NT2/D1 (cell line): ENCODE measurements around the gene SLC25A13.
"Not testable (repeated sequence)": the region's sequence is repeated elsewhere in the genome, so short reads cannot be mapped to it uniquely, and the experiment has no call there.

Experiments used
- DNase-seq: peaks from one replicate; pipeline ENCODE4 v3.0.0-alpha.2; 2011; ENCODE audit warnings: low read depth, low spot score
- H3K27me3 ChIP-seq: 2 replicates; pipeline ENCODE4 v1.6.0; 2011; ENCODE audit warnings: mild to moderate bottlenecking; ENCODE audit not compliant: insufficient read length, insufficient read depth
- H3K36me3 ChIP-seq: 2 replicates; pipeline ENCODE4 v1.6.1; 2011; ENCODE audit warnings: mild to moderate bottlenecking, low read length, mixed read lengths; ENCODE audit not compliant: insufficient read depth, insufficient read length
- H3K4me1 ChIP-seq: 2 replicates; pipeline ENCODE4 v1.5.1; 2011; ENCODE audit not compliant: insufficient read depth, insufficient read length
- H3K4me3 ChIP-seq: 2 replicates; pipeline ENCODE4 v1.5.1; 2011; ENCODE audit warnings: low read depth; ENCODE audit not compliant: insufficient read length
- H3K9ac ChIP-seq: 2 replicates; pipeline ENCODE4 v1.6.0; 2011; ENCODE audit warnings: low read depth; ENCODE audit not compliant: insufficient read length
- H3K9me3 ChIP-seq: 2 replicates; pipeline ENCODE4 v1.5.1; 2011; ENCODE audit warnings: mild to moderate bottlenecking, low read length; ENCODE audit not compliant: insufficient read depth
- SUZ12 ChIP-seq: IDR thresholded peaks from 2 replicates; pipeline ENCODE4 v1.6.1; 2011; ENCODE audit not compliant: insufficient read length, insufficient read depth; ENCODE audit errors: extremely low read depth
- YY1 ChIP-seq: IDR thresholded peaks from 2 replicates; pipeline ENCODE4 v1.6.1; 2011; ENCODE audit not compliant: insufficient read length, insufficient read depth
- ZNF274 ChIP-seq: IDR thresholded peaks from 2 replicates; pipeline ENCODE4 v1.6.1; 2011; ENCODE audit warnings: mild to moderate bottlenecking, low read depth, low read length

Gene SLC25A13

GRCh38 chr7:96303686-96304443 lies 18.0 kb downstream of the SLC25A13 start:
- Histone ChIP-seq H3K27me3 (no peaks in the 10 kb centered on the region), H3K4me1 (no peaks in the 10 kb centered on the region), H3K36me3 (peaks cover 9% of the 10 kb centered on the region), H3K9me3 (0 out of 2 replicates have a peak, but pooled peaks cover 7% of the 10 kb centered on the region), H3K4me3 (no peak overlapping the region), H3K9ac (no peak overlapping the region)
- TF ChIP-seq SUZ12 (no peak), YY1 (no peak), ZNF274 (no peak)
- no peak for DNase-seq

DNA sequence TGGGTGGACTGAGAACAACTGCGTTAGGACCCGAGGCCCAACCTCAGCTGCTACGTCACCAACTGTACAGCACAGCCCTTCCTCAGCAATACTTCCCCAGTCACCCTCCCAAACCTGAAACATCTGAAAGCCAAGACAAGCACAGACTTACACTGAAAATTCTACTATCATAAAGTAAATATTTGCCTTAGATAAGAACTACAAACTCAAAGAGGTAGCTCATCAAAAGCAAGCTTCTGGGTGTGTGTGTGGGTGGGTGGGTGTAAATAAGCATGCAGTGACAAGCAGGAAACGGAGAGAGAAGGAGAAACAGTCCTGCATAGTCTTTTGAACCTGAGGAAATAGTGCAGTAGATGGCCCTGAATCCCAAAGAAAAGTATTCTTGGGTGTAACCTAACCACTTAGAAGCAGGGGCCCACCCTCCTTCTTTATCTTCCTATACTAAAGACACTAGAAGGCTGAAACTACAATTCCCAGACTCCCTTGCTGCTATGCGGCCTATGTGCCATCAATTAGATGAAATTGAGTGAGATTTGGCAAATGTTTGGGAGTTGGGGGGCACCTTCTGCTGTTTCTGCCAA lies 18.7 kb downstream of the SLC25A13 start:
- no peaks in the 10 kb centered on the region for H3K27me3 ChIP-seq
- 0 out of 2 replicates have a peak, but pooled peaks cover 7% of the 10 kb centered on the region for H3K9me3 ChIP-seq
- no peak overlapping the region for H3K4me3 ChIP-seq
- no peak for DNase-seq
- no peak for TF ChIP-seq YY1
- no peak for TF ChIP-seq SUZ12
- TF ChIP-seq ZNF274: no peak
- H3K9ac ChIP-seq: no peak overlapping the region
- peaks cover 9% of the 10 kb centered on the region for H3K36me3 ChIP-seq
- H3K4me1 ChIP-seq: no peaks in the 10 kb centered on the region

DNA sequence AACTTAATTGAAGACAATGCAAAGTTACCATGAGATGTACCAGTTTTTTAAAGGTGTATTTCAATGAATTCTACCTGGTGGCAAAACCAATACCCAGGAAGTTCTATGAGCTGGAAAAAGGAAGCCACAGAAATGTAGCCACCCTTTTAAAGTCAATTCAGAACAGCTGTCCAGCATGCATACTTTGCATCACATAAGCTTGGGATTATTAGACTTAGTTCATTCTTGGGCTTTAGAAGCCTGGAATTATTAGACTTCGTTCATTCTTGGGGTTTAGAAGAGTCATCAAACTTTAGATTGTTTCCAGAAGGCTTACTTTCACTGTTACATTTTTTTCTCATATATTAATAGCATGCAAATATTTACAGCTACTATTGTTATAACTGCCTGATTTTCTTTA lies 20.9 kb downstream of the SLC25A13 start:
- 0 out of 2 replicates have a peak, but pooled peaks cover 7% of the 10 kb centered on the region for H3K9me3 ChIP-seq
- TF ChIP-seq SUZ12 (no peak), ZNF274 (no peak), YY1 (no peak)
- H3K27me3 ChIP-seq: no peaks in the 10 kb centered on the region
- no peak overlapping the region for H3K9ac ChIP-seq
- no peaks in the 10 kb centered on the region for H3K4me1 ChIP-seq
- peaks cover 3% of the 10 kb centered on the region for H3K36me3 ChIP-seq
- H3K4me3 ChIP-seq: no peak overlapping the region
- DNase-seq: no peak

GRCh38 chr7:96300502-96300901 lies 21.4 kb downstream of the SLC25A13 start:
- H3K9me3 ChIP-seq: 0 out of 2 replicates have a peak, but pooled peaks cover 7% of the 10 kb centered on the region
- H3K36me3 ChIP-seq: peaks cover 4% of the 10 kb centered on the region
- no peak for DNase-seq
- no peaks in the 10 kb centered on the region for H3K27me3 ChIP-seq
- H3K4me1 ChIP-seq: no peaks in the 10 kb centered on the region
- no peak overlapping the region for H3K4me3 ChIP-seq
- no peak for TF ChIP-seq YY1
- TF ChIP-seq ZNF274: no peak
- H3K9ac ChIP-seq: no peak overlapping the region

DNA sequence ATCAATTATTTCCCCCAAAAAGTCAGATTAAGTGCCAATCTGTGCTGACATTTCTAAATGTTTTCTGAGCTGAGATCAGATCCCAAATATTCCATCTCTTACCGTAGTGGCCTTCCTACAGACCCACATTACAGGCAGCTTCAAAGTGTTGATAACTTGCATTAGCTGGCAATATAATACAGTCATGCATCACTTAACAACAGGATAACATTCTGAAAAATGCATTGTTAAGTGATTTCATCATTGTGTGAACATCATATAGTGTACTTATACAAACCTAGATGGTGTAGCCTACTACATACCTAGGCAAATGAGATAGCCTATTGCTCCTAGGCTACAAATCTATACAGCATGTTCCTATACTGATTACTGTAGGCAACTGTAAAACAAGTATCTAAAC lies 22.4 kb downstream of the SLC25A13 start:
- Histone ChIP-seq H3K9me3 (0 out of 2 replicates have a peak, but pooled peaks cover 5% of the 10 kb centered on the region), H3K4me1 (no peaks in the 10 kb centered on the region), H3K9ac (no peak overlapping the region), H3K36me3 (peaks cover 4% of the 10 kb centered on the region), H3K4me3 (no peak overlapping the region), H3K27me3 (no peaks in the 10 kb centered on the region)
- TF ChIP-seq ZNF274 (no peak), SUZ12 (no peak), YY1 (no peak)
- no peak for DNase-seq

GRCh38 chr7:96297876-96298275 lies 24.0 kb downstream of the SLC25A13 start:
- DNase-seq: no peak
- no peak overlapping the region for H3K9ac ChIP-seq
- H3K4me1 ChIP-seq: no peaks in the 10 kb centered on the region
- no peaks in the 10 kb centered on the region for H3K9me3 ChIP-seq
- H3K36me3 ChIP-seq: peaks cover 4% of the 10 kb centered on the region
- H3K4me3 ChIP-seq: no peak overlapping the region
- TF ChIP-seq SUZ12 (no peak), ZNF274 (no peak), YY1 (no peak)
- no peaks in the 10 kb centered on the region for H3K27me3 ChIP-seq

DNA sequence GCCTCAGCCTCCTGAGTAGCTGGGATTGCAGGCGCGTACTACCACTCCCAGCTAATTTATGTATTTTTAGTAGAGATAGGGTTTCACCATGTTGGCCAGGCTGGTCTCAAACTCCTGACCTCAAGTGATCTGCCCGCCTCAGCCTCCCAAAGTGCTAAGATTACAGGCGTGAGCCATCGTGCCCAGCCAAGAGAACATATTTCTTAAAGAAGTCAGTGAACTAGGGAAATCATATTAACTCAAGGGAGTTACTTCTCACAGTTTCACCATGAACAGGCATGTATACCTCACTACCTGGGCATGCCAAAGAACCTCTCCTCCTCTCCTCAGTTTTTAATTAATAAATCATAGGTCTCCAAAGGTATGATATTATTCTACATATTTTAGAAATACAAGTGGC lies 24.5 kb downstream of the SLC25A13 start:
- DNase-seq, H3K9me3 ChIP-seq, H3K36me3 ChIP-seq, H3K27me3 ChIP-seq, H3K4me1 ChIP-seq, H3K4me3 ChIP-seq, H3K9ac ChIP-seq: not testable (repeated sequence)

DNA sequence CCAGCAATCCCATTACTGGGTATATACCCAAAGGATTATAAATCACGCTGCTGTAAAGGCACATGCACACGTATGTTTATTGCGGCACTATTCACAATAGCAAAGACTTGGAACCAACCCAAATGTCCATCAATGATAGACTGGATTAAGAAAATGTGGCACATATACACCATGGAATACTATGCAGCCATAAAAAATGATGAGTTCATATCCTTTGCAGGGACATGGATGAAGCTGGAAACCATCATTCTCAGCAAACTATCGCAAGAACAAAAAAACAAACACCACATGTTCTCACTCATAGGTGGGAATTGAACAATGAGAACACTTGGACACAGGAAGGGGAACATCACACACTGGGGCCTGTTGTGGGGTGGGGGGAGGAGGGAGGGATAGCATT lies 28.0 kb downstream of the SLC25A13 start:
- H3K9ac ChIP-seq, H3K27me3 ChIP-seq, H3K4me1 ChIP-seq, H3K9me3 ChIP-seq, DNase-seq, H3K4me3 ChIP-seq, H3K36me3 ChIP-seq: not testable (repeated sequence)
